NK-92 (cell line): ENCODE results near the gene USP35.

ENCODE experiments used
- DNase-seq: peaks from one replicate; lab custom pipeline; 2025; ENCODE audit not compliant: unreplicated experiment; lab: John Stamatoyannopoulos, UW

The USP35 gene, protein sequence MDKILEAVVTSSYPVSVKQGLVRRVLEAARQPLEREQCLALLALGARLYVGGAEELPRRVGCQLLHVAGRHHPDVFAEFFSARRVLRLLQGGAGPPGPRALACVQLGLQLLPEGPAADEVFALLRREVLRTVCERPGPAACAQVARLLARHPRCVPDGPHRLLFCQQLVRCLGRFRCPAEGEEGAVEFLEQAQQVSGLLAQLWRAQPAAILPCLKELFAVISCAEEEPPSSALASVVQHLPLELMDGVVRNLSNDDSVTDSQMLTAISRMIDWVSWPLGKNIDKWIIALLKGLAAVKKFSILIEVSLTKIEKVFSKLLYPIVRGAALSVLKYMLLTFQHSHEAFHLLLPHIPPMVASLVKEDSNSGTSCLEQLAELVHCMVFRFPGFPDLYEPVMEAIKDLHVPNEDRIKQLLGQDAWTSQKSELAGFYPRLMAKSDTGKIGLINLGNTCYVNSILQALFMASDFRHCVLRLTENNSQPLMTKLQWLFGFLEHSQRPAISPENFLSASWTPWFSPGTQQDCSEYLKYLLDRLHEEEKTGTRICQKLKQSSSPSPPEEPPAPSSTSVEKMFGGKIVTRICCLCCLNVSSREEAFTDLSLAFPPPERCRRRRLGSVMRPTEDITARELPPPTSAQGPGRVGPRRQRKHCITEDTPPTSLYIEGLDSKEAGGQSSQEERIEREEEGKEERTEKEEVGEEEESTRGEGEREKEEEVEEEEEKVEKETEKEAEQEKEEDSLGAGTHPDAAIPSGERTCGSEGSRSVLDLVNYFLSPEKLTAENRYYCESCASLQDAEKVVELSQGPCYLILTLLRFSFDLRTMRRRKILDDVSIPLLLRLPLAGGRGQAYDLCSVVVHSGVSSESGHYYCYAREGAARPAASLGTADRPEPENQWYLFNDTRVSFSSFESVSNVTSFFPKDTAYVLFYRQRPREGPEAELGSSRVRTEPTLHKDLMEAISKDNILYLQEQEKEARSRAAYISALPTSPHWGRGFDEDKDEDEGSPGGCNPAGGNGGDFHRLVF

DNA sequence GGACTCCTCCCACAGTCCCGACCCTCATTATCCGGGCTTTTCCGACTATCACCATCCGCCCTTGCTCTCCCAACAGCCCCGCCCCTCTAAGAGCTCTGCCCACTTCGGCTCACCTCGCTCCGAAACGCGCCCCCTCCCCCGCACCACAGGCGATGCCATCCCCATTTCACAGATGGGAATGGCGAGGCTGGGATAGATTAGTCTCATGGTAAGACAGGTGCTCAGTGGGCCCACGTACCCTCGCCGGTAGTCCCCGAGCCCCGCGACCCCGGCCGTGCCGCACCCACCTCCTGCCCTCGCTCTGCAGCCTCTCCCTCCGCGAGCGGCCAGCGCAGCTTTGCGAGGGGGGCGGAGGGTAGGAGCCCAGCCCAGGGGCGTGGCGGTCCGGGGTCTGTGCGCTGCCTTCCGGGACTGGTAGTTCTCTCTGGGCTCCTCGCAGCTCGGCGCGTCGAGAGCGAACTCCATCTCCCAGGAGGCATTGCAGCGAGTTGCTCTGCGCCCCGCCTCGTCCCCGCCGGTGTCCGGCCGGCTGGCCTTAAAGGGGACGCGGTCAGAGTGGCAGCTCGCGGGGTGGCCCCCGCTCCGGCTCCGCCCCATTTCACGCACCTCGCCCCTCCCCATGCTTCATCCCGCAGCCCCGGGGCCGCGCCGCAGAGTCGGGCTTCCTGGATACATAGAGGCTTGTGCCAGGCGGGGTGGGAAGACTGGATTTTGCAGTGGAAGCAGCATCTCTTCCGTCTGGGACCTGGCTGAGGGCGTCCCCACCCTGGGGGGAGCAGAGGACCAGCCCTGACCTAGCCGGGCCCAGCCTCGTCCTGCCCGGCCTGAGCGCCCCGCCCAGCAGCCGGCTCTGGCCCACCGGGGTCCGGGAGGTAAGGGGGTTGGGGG is at the start of gene USP35, which contains the start of gene KCTD21:
Gene USP35, plus strand, starts transcription at position 634 of the 888 bp plus-strand sequence. CDS start 7,327 bp downstream, outside the sequence.
Gene KCTD21, minus strand, starts transcription at position 341 of the 888 bp plus-strand sequence. CDS start 14,072 bp downstream, outside the sequence.
- peak; percentile 16 for DNase-seq

DNA sequence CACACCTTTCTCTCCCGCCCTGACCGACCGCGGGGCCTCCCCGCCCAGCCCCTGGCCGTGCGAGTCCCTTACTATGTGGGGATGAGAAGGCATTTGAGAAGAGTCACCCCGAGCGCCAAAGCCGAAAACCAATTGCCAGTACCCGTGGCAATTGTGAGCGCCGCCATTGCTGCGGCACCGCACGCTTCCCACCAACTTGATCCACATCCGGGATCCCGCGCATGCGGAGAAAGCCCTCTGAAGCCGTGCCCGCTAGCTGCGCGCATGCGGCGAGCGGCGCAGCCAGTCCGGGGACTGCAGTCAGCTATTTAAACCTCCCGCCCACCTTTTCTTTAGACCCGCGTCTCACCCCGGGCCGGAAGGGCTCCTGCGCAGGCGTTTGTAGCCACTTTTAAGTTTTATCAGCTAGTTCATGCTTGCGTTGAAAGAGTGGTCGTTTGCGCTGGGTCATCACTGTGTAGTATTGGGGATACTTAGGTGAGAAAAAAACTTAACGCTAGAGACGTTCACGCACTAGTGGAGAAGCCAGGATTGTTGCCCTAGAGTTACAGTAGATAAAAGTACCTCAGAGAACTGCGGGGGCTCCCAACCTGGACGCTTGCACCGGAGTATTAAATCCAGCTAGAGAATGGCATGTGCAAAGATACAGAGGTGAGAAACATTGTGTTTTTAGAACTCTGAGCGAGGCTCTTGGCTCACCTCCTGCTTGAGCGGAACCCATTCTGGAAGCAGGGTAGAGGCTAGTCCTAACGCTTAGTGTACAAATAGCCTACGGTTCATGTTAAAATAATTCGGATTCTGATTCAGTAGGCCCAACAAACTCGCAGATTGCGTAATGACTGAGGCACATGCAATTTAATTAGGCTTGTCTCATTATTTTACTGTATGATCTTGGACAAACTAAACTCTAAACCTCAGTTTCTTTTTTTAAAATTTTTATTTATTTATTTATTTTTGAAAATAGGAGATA is 49.0 kb upstream of the USP35 start, which contains the start of gene ALG8:
Gene ALG8, minus strand, starts transcription at position 205 of the 970 bp plus-strand sequence. Its CDS starts 38 bp downstream, at position 167.
- peak; percentile 85 for DNase-seq

DNA sequence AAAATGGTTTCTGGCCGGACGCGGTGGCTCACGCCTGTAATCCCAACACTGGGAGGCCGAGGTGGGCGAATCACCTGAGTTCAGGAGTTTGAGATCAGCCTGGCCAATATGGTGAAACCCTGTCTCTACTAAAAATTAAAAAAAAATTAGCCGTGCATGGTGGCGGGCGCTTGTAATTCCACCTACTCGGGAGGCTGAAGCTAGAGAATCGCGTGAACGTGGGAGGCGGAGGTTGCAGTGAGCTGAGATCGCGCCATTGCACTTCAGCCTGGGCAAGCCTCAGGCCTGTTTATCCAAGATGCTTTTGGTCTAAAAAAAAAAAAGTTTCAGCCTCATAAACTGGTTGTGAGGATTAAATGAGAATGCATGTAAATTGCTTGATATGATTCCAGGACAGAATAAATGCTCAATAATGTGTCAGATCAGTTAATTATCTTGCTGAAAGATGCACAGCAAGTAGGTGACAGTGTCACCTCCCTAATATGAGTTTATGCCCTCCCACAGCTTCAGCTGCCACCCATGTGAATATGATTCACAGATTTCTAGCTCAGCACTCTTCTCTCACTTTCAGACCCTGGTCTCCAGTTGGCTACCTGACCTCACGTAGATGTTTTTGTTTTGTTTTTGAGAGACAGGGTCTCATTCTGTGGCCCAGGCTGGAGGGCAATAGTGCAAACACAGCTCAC is 48.2 kb upstream of the USP35 start:
- no peak for DNase-seq

DNA sequence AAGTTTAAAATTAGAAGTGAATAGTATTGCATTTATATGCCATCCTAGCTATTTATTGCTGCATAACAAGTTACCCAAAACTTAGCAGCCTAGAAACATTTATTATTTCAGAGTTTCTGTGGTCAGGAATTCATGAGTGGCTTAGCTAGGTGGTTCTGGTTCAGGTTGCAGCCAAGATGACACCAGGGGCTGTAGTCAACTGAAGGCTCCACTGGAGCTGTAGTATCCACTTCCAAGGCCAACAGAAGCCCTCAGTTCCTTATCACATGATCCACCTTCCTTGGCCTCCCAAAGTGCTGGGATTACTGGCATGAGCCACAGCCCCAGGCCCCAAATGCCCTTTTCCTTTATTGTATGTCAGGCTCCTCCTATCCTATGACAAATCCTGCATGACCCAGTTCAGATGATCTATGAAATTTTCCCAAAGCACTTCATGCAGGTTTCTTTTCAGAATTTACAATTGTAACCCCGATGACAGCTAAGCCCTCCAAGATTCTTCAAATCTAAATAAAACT is 43.2 kb upstream of the USP35 start:
- DNase-seq, result no peak

DNA sequence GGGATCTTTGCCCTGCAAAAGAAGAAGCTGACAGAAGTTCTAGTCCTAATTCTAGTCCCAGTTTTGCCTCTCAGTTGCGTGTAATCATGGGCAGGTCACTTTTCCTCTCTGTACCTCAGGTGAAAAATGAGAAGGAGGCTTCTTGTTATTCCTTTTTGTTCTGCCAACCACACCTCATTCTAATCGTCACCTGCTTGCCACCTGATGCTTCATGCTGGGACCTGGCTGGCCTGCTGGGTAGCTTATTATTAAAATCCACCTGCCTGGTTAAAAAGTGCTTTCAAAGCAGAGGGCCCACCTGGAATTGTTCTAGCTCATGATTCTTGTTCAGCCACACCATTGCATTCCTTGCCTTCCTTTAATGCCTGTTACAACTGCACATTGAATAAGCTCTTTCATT is 40.9 kb upstream of the USP35 start:
- DNase-seq, result no peak

DNA sequence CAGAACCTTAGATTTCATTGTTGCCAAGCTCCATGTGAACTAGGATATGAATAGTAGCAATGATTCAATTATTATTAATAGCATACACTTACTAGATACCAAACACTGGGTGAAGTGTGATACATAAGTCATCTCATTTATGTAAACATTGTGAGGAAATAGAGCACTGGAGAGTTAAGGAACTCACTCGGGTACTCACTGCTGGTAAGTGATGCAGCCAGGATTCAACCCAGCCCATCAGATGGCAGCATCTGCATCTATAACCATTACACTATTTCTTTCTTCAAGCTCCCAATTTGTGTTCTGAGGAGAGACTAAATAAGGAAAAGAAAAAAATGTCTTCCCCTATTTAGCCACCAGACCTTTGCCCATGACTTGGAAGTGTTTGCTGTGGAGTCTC is 39.1 kb upstream of the USP35 start:
- no peak for DNase-seq

DNA sequence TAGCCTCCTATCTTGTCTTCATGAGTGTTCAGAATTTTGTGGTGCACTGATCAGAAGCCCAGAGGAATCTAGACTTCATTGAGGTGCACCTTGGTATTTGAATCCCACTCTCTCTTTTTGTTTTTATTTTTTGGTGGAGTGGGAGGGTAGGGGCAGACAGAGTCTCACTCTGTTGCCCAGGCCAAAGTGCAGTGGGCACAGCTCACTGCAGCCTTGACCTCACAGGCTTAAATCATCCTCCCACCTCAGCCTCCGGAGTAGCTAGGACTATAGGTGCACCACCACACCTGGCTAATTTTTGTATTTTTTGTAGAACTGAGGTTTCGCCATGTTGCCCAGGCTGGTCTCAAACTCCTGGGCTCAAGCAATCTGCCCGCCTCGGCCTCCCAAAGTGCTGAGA is 38.4 kb upstream of the USP35 start:
- no peak for DNase-seq

DNA sequence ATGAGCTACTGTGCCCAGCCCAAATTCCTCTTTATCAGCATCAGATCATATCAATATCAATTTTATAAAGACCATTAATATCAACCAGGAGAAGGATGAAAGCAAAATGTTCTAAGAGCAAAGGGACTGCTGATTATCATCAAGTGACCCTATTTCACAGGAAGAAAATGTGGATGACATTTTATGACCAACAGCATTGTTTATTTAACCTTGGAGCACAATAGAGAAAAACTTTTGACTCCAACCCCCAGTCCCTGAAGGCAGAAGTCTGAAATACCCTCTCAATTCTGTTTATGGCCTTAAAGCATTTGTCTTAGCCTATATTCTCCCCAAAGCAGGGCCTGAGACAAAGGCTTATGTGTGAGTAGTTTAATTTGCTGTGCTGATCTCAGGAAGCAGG is 38.0 kb upstream of the USP35 start:
- no peak for DNase-seq

DNA sequence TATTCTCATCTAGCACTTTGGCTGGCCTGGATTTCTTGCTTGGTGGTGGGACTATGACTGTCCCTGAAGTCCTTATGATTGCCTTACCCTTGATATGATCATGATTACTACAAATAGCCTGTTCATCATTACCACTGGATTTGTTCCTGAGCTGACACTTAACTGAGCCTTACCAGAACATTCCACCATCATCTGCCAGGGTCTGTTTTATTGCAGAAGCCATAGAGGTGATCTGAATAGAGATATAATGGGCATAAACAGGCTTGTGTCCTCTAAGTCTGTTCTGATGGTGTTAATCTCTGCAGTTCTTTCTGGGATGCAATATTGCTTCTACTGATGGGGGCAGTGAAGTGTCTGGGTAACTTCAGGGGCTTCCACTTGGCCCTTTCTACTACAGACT is 36.9 kb upstream of the USP35 start:
- no peak for DNase-seq

DNA sequence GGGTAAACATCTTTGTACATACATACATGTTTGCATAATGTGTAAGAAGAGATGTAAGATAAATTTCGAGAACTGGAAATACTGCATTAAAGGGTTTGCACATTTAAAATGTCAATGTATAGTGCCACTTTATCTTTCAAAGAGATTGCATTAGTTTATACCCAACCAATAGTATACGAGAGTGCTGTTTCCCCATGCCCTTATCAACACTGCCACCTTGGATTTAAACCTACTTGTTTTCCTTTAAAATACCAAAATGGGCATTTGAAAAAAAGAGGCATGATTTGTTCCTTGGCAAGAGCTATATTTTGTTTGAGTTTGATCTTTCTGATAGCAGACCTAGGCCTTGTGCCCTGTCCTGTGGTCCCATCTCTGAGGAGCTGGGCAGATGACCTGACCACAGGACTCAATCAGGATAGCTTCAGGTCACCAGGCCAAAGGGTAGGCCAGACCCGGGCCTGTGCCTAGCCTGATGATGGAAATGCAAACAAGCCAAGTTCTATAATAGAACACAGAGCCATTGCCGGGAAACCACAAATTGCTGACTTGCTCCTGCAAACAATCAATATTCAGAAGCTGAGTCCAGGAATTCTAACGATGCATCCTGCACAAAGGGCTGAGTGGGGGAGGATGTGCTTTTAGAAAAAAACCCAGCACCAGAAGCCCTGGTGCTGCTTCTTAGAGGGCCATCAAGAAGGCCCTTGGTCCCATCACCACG is 32.4 kb upstream of the USP35 start:
- no peak for DNase-seq

DNA sequence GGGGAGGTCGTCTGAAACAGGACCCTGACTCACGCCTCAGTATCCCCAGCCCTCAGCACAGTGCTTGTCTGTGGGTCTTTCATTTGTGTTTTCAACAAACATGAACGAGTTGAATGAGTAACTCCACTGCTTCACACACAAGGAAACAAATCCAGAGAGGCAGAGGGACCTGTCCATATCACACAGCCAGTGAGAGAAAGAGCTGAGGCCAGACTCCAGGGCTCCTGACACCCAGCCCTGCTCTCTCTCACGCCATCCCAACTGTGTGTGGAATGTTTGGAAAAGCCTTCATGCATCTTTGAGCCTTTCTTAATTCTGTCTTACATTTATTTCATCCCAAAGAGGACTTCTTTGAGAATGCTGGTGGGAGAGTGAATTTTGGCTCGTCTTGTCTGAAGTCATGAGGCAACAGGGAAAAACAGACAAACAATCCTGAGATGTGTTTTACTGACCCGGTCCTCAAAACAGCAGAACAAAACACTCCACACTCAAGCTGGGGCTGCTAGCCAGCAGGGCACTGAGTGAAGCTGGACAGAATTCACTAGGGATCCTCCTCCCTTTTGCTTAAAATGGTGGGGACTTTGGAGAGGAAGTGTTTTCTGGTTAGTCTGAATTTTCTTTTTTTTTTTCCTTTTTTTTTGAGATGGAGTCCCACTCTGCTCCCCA is 29.6 kb upstream of the USP35 start:
- no peak for DNase-seq

DNA sequence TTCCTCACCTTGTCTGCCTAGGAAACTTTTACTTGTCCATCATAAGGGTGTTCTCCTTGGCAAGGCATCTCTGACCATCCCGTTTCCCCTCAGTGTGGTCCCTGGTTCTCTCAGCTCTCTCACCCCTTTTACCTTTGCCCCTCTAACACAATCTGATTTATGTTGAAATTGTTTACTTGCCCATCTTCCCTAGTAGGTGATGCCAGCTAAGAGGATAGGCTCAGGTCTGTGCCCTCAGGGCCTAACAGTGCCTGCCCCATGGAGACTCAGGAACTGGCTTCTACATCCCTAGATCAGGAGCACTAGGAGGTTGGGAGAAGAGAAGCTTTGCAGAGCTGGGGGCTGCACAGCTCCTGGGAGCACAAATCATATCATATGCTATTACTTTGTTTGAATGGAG is 28.2 kb upstream of the USP35 start:
- DNase-seq, result no peak

DNA sequence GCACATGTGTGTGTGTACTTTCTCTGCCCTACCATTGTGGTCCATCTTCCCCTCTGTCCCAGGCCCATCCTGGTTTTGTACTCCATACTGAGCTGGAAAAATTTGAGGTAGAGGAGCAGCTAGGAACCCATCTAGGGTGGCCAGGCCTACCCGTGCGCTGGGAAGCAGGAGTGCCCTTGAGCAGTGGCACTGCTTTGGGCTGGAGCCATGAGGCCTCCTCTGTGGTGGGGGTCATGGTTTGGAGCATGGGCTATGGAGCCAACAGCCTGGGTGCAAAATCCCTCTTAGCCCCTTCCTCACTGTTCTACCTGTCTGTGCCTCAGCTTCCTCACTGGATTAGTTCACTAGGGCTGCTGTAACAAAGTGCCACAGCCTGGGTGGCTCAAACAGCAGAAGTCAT is 27.4 kb upstream of the USP35 start:
- no peak for DNase-seq

DNA sequence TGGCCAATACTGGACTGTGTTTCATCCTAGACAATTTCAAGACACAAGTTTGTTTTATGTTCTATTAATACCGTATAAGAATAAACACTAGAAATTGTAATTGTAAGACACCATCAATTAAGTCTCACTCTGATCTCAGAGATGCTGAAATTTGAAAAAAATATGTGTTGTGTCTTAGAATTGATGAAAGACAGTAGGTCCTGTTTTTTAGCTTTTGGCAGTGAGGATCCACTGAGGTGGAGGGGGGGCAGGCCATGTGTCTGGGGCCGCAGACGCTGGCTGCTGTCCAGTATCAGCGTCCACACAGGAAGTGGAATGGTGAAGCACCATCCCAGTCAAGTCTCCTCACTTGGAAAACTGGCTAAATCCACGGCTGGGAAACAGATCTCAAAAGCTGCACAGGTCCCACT is 26.8 kb upstream of the USP35 start:
- DNase-seq, result no peak

DNA sequence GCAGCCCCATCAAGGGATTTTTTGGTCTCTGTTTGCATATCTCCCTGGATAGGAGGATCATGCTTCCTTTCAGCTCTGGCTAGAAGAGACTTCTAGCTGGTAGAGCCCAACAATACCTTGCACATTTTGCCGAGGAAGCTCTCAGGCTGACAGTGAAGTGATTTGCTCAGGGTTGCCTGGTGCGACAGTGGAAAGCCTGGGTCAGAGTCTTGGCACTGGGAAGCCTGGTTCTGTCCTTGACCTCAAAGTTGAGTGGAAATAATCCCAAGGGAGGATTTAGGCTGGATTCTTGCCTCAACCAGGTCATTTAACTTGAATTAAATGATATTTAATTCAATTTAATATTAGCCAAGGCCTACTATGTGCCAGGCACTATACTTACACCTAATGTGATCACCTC is 24.9 kb upstream of the USP35 start:
- DNase-seq, result no peak

DNA sequence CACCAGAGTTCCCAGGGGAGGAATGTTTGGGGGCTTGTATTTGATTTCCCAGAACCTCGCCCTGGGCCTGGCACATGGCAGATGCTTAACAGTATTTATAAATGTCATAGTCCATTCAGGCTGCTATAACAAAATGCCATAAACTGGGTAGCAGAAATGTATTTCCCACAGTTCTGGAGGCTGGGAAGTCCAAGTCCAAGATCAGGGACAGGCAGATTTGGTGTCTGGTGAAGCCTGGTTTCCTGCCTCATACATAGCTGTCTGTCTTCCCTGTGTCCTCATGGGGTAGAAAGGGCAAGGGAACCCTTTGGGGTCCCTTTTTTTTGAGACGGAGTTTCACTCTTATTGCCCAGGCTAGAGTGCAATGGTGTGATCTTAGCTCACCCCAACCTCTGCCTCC is 24.2 kb upstream of the USP35 start:
- no peak for DNase-seq

DNA sequence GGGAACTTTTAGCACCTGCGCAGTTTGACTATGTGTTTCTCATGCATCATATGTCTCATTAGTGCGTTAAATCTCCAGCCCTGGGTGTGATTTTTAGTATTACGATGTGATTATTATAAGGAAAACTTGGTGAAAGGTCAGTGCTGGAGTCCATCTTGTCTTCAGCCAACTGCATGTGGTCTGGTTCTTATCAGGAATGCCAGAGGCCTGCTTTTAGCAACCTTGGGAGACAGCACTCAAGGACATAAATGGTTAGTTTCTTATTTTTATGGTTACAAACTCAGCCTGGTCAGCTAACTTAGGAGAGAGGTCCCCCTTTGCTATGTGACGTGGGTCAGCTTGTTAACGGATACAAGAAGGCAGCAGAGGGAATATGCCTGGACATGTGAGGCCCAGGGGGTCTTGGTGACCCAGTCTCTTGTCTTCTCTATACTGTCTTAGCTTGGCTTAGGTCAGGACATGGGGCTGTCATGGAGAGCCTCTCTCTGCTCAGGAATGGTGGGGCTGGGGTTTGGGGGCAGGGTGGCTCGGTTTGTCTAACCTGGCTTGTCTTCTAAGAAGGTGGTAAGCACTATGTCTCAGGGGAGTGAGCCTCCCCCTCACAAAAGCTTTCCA is 21.8 kb upstream of the USP35 start:
- DNase-seq, result no peak
